HepG2 (cell line): ENCODE measurements around the gene ZNF526. TPM values are rescaled to one million over a fixed set of nuclear protein-coding genes. Genes with fewer than 3 reads are reported as not detected.

Source experiments
- CREB1 ChIP-seq, 2 experiments: fragments of 450-650 bp in 1 of 2; IDR thresholded peaks; 2 replicates each; pipeline ENCODE4 v1.6.1; 2016 to 2017; ENCODE audit warnings: control low read depth in 1 of 2, mild to moderate bottlenecking in 1 of 2, missing compliant biosample characterization in 1 of 2, missing genetic modification characterization in 1 of 2
- EZH2 ChIP-seq: conservative IDR thresholded peaks from 2 replicates; pipeline ENCODE4 v1.6.1; 2012; ENCODE audit warnings: mild to moderate bottlenecking, low read depth, low read length, moderate library complexity
- FIP1L1 ChIP-seq: fragments of 200-400 bp; formaldehyde crosslinking; IDR thresholded peaks from 2 replicates; pipeline ENCODE4 v1.6.1; 2018; ENCODE audit warnings: low read depth, mild to moderate bottlenecking, low read length, moderate library complexity, borderline replicate concordance; ENCODE audit not compliant: insufficient read depth
- FOXC1 ChIP-seq: sonication (generic); formaldehyde crosslinking; IDR thresholded peaks from 2 replicates; pipeline ENCODE4 v1.8.0; 2022; ENCODE audit warnings: mild to moderate bottlenecking, missing genetic modification reagents, borderline replicate concordance
- HDAC6 ChIP-seq: fragments of 200-600 bp; sonication (generic); IDR thresholded peaks from 2 replicates; pipeline ENCODE4 v1.7.0; 2017; ENCODE audit warnings: mild to moderate bottlenecking, antibody characterized with exemption, low read length, low read depth
- KLF16 ChIP-seq, 2 experiments: sonication (generic) in 1 of 2; formaldehyde crosslinking in 1 of 2; IDR thresholded peaks; 2 replicates each; pipeline versions ENCODE4 v1.6.1 to v1.8.0; 2016 to 2023; ENCODE audit warnings: missing genetic modification reagents in 2 of 2, missing compliant biosample characterization in 1 of 2
- MLLT10 ChIP-seq: sonication (generic); formaldehyde crosslinking; IDR thresholded peaks from 2 replicates; pipeline ENCODE4 v1.4.0; 2020; ENCODE audit warnings: missing genetic modification reagents
- PRMT3 ChIP-seq: sonication (generic); formaldehyde crosslinking; IDR thresholded peaks from 2 replicates; pipeline ENCODE4 v1.8.1; 2022; ENCODE audit warnings: low read depth, mild to moderate bottlenecking, moderate library complexity, missing genetic modification reagents, borderline replicate concordance
- ZNF10 ChIP-seq: sonication (generic); formaldehyde crosslinking; IDR thresholded peaks from 2 replicates; pipeline ENCODE4 v1.4.0; 2020; ENCODE audit warnings: mild to moderate bottlenecking, low read depth, missing genetic modification reagents, borderline replicate concordance
- ZNF12 ChIP-seq: sonication (generic); formaldehyde crosslinking; IDR thresholded peaks from 2 replicates; pipeline ENCODE4 v1.5.0; 2020; ENCODE audit warnings: missing genetic modification reagents
- ZNF34 ChIP-seq: sonication (generic); formaldehyde crosslinking; IDR thresholded peaks from 2 replicates; pipeline ENCODE4 v1.4.0; 2020; ENCODE audit warnings: mild to moderate bottlenecking, missing genetic modification reagents, borderline replicate concordance
- ZNF547 ChIP-seq: sonication (generic); formaldehyde crosslinking; IDR thresholded peaks from 2 replicates; pipeline ENCODE4 v1.5.1; 2020; ENCODE audit warnings: mild to moderate bottlenecking, missing genetic modification reagents
- ZNF737 ChIP-seq: sonication (generic); formaldehyde crosslinking; IDR thresholded peaks from 2 replicates; pipeline ENCODE4 v1.5.0; 2020; ENCODE audit warnings: missing genetic modification reagents, mild to moderate bottlenecking, borderline replicate concordance
- polyA plus RNA-seq, 8 experiments: library from polyadenylated mRNA; depleted of rRNA in 3 of 8; stranded (reverse) in 7 of 8; unstranded in 1 of 8; fragments of >200 nt; fragmentation: Illumina TruSeq in 4 of 8; extraction: Trizol in 4 of 8; gene quantifications; 2 replicates each; pipeline versions ENCODE4 v1.2.1 to v1.2.3, GENCODE V29; 2011 to 2016; ENCODE audit warnings: low read depth in 4 of 8, missing spikeins in 1 of 8, mixed read lengths in 1 of 8; ENCODE audit not compliant: insufficient read depth in 1 of 8
- total RNA-seq, 5 experiments: library from RNA; depleted of rRNA; stranded (reverse); fragments of >200 nt; fragmentation: Illumina TruSeq; extraction: Trizol; gene quantifications; 2 replicates each; pipeline ENCODE4 v1.2.3, GENCODE V29; 2016; ENCODE audit warnings: low read depth in 1 of 5
- TF ChIP-seq, protein P1 (sequence below): sonication (generic); formaldehyde crosslinking; IDR thresholded peaks from 2 replicates; pipeline ENCODE4 v1.8.1; 2023; ENCODE audit warnings: mild to moderate bottlenecking, moderate library complexity, missing genetic modification reagents
- TF ChIP-seq, protein P2 (sequence below): sonication (generic); formaldehyde crosslinking; IDR thresholded peaks from 2 replicates; pipeline ENCODE4 v1.8.0; 2022; ENCODE audit warnings: missing genetic modification reagents, mild to moderate bottlenecking, moderate library complexity, borderline replicate concordance
- TF ChIP-seq, protein P3 (sequence below): sonication (generic); formaldehyde crosslinking; IDR thresholded peaks from 2 replicates; pipeline ENCODE4 v1.4.0; 2020; ENCODE audit warnings: missing genetic modification reagents

Gene ZNF526
- total and polyA plus RNA-seq, 2 of the 13 experiments (the other 11 are each of a cell fraction or from before 2014, with no cell fraction given) = 3.3 to 8.4 TPM

DNA sequence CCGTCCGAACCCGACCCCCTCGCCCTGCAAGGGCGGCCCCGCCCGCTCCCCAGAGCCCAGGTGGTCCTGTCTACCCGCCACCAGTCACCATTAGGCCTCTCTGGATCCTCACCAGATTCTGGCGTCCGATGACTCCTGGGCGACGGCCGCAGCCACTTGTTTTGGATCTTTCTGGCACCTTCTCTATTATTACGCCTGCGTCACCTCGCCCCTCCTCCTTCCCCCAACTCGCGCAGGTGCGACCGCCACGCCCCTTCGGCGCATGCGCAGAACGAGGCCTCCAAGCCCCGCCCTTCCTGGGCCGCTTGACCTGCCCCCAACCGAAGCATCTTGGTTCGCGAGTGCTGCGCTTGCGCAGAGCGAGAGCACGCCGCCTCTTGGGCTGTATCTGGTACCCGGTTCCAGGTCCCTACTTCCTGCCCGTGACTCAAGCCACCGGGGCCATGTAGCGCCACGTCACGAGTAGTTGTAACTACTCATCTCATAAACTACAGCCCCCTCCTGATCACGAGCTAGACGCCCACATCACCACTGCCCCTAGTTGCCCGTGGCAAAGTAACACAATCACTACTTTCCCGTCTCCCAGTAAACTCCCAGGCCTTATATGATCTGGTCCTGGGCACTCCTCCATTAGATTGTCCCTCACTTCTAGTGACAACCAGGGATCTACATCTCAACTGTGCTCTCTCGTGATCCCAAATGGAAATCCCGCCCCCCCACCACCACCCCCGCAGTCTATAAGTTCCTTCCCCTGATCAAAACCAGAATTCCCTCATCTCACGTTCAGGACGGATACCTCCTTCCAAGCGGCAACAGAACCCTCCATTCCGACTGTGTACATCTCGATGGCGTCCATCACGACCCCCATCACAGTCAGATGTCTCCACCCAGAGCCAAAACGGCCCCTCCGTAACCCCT, 2.3 kb upstream of the ZNF526 start, which contains the start of gene DEDD2 (continued):
- TF ChIP-seq, protein P1, sequence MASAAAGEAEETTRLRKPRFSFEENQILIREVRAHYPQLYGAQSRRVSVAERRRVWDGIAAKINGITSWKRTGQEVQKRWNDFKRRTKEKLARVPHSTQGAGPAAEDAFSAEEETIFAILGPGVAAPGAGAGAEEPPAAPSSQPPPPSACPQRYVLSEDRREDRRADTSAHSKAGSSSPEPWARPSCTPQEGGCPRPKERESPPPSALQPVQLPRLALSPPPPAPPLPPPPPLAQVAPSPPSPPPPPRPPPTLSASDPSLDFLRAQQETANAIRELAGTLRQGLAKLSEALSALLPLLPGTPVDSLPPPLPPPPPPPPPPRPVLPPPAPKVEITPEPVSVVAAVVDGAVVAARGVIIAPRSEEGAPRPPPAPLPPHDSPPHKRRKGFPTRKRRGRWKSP = 0 out of 2 replicates have a peak, but pooled peaks have one; percentile 33
- TF ChIP-seq, protein P2, sequence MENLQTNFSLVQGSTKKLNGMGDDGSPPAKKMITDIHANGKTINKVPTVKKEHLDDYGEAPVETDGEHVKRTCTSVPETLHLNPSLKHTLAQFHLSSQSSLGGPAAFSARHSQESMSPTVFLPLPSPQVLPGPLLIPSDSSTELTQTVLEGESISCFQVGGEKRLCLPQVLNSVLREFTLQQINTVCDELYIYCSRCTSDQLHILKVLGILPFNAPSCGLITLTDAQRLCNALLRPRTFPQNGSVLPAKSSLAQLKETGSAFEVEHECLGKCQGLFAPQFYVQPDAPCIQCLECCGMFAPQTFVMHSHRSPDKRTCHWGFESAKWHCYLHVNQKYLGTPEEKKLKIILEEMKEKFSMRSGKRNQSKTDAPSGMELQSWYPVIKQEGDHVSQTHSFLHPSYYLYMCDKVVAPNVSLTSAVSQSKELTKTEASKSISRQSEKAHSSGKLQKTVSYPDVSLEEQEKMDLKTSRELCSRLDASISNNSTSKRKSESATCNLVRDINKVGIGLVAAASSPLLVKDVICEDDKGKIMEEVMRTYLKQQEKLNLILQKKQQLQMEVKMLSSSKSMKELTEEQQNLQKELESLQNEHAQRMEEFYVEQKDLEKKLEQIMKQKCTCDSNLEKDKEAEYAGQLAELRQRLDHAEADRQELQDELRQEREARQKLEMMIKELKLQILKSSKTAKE (CRISPR knock-in tag) = no peak
- TF ChIP-seq HDAC6 (no peak), FIP1L1 (no peak), KLF16 (CRISPR knock-in tag; IDR thresholded peaks at IDR 0.05) (no peak), ZNF12 (CRISPR knock-in tag) (no peak), PRMT3 (CRISPR knock-in tag) (peak; percentile 76; the same call in 1 of the 2 replicates), CREB1 (IDR thresholded peaks at IDR 0.05) (peak; percentile 90), CREB1 (CRISPR knock-in tag; IDR thresholded peaks at IDR 0.05) (peak; percentile 76; the same call in 1 of the 2 replicates), EZH2 (no peak), FOXC1 (CRISPR knock-in tag) (peak; percentile 69; the same call in 1 of the 2 replicates), ZNF737 (CRISPR knock-in tag) (no peak), ZNF10 (no peak), MLLT10 (CRISPR knock-in tag) (no peak), ZNF34 (no peak), ZNF547 (0 out of 2 replicates have a peak, but pooled peaks have one; percentile 52)
- TF ChIP-seq, protein P3, sequence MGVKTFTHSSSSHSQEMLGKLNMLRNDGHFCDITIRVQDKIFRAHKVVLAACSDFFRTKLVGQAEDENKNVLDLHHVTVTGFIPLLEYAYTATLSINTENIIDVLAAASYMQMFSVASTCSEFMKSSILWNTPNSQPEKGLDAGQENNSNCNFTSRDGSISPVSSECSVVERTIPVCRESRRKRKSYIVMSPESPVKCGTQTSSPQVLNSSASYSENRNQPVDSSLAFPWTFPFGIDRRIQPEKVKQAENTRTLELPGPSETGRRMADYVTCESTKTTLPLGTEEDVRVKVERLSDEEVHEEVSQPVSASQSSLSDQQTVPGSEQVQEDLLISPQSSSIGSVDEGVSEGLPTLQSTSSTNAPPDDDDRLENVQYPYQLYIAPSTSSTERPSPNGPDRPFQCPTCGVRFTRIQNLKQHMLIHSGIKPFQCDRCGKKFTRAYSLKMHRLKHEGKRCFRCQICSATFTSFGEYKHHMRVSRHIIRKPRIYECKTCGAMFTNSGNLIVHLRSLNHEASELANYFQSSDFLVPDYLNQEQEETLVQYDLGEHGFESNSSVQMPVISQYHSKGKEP (CRISPR knock-in tag) = no peak
